GM12878 (cell line): ENCODE data around the gene STXBP4. TPM values are rescaled to one million over a fixed set of nuclear protein-coding genes. Genes with fewer than 3 reads are reported as not detected.

ENCODE experiments used
- BMI1 ChIP-seq: fragments of 450-650 bp; IDR thresholded peaks from 2 replicates; pipeline ENCODE4 v1.6.1; 2016; ENCODE audit warnings: mild to moderate bottlenecking, moderate library complexity, borderline replicate concordance
- EP300 ChIP-seq, 2 experiments: fragments of 150-350 bp in 1 of 2; IDR thresholded peaks; 2 replicates each; pipeline ENCODE4 v1.6.1; 2011 to 2012; ENCODE audit warnings: low read depth in 2 of 2, low read length in 2 of 2, borderline replicate concordance in 1 of 2, improper control_type of control experiment in 1 of 2, inconsistent platforms in 1 of 2; ENCODE audit not compliant: control insufficient read depth in 1 of 2
- IKZF2 ChIP-seq, 2 experiments: fragments of 450-650 bp; IDR thresholded peaks; 2 replicates each; pipeline ENCODE4 v1.6.1; 2017; ENCODE audit warnings: mild to moderate bottlenecking in 2 of 2, moderate library complexity in 2 of 2
- JUNB ChIP-seq: IDR thresholded peaks from 2 replicates; pipeline ENCODE4 v1.6.1; 2016; ENCODE audit warnings: antibody characterized with exemption, mild to moderate bottlenecking
- MEF2B ChIP-seq: fragments of 450-650 bp; IDR thresholded peaks from 2 replicates; pipeline ENCODE4 v1.6.1; 2018; ENCODE audit warnings: mild to moderate bottlenecking, moderate library complexity; ENCODE audit not compliant: partially characterized antibody, poor library complexity, severe bottlenecking
- MTA3 ChIP-seq: IDR thresholded peaks from 2 replicates; pipeline ENCODE4 v1.6.1; 2012; ENCODE audit warnings: low read length, inconsistent platforms, borderline replicate concordance
- NR2C2 ChIP-seq: IDR thresholded peaks from 2 replicates; pipeline ENCODE4 v1.6.1; 2011; ENCODE audit warnings: borderline replicate concordance, low read depth; ENCODE audit not compliant: control insufficient read depth, insufficient read length
- RUNX3 ChIP-seq: IDR thresholded peaks from 2 replicates; pipeline ENCODE4 v1.6.1; 2012; ENCODE audit warnings: low read length, inconsistent platforms
- SIX5 ChIP-seq: IDR thresholded peaks from 2 replicates; pipeline ENCODE4 v1.6.1; 2011; ENCODE audit warnings: mild to moderate bottlenecking, low read depth, low read length, moderate library complexity; ENCODE audit not compliant: severe bottlenecking
- SUZ12 ChIP-seq: fragments of 200-600 bp; sonication (generic); IDR thresholded peaks from one replicate; pipeline ENCODE4 v1.6.1; 2018; ENCODE audit warnings: antibody characterized with exemption, mild to moderate bottlenecking; ENCODE audit not compliant: unreplicated experiment
- TBL1XR1 ChIP-seq: IDR thresholded peaks from 2 replicates; pipeline ENCODE4 v1.6.1; 2012; ENCODE audit warnings: low read depth, low read length, improper control_type of control experiment
- ZNF622 ChIP-seq: fragments of 450-650 bp; IDR thresholded peaks from 2 replicates; pipeline ENCODE4 v1.6.1; 2017; ENCODE audit warnings: mild to moderate bottlenecking, inconsistent platforms
- polyA plus RNA-seq, 11 experiments: library from polyadenylated mRNA; depleted of rRNA in 4 of 11; unstranded in 6 of 11; stranded (reverse) in 5 of 11; fragments of >200 nt; fragmentation: Nextera tagmentation in 4 of 11; fragmentation: Illumina TruSeq in 1 of 11; extraction: Ambion mirVana in 4 of 11; extraction: Trizol in 1 of 11; gene quantifications; 1 replicate in 1 of 11; 2 replicates in 10 of 11; pipeline versions ENCODE4 v1.2.1 to v1.2.3, GENCODE V29; 2011 to 2016; ENCODE audit warnings: inconsistent platforms in 2 of 11, missing spikeins in 2 of 11, low read depth in 1 of 11
- total RNA-seq, 4 experiments: library from RNA; depleted of rRNA in 3 of 4; stranded (reverse); fragments of >200 nt in 3 of 4; fragmentation: Illumina TruSeq in 1 of 4; extraction: Trizol in 1 of 4; gene quantifications; 2 replicates each; pipeline versions ENCODE4 v1.2.1 to v1.2.3, GENCODE V29; 2013 to 2021
- TF ChIP-seq, protein P1 (sequence below): fragments of 450-650 bp; IDR thresholded peaks from 2 replicates; pipeline ENCODE4 v1.6.1; 2018; ENCODE audit warnings: mild to moderate bottlenecking, low read depth, moderate library complexity; ENCODE audit not compliant: partially characterized antibody
- TF ChIP-seq, protein P2 (sequence below): IDR thresholded peaks from 2 replicates; pipeline ENCODE4 v1.6.1; 2011; ENCODE audit warnings: low read depth, low read length, improper control_type of control experiment, borderline replicate concordance
- TF ChIP-seq, protein P3 (sequence below): fragments of 150-350 bp; IDR thresholded peaks from 2 replicates; pipeline ENCODE4 v1.6.1; 2014; ENCODE audit warnings: mild to moderate bottlenecking, low read depth, low read length
- TF ChIP-seq, protein P4 (sequence below): fragments of 450-650 bp; IDR thresholded peaks from 2 replicates; pipeline ENCODE4 v1.6.1; 2017; ENCODE audit warnings: mild to moderate bottlenecking, moderate library complexity
- TF ChIP-seq, protein P5 (sequence below): fragments of 450-650 bp; IDR thresholded peaks from 2 replicates; pipeline ENCODE4 v1.6.1; 2017; ENCODE audit warnings: borderline replicate concordance

Gene STXBP4
- total and polyA plus RNA-seq, 10 of the 15 experiments (the other 5 are each of a cell fraction or from before 2014, with no cell fraction given) = 4.3 to 11.0 (median 6.7) TPM

DNA sequence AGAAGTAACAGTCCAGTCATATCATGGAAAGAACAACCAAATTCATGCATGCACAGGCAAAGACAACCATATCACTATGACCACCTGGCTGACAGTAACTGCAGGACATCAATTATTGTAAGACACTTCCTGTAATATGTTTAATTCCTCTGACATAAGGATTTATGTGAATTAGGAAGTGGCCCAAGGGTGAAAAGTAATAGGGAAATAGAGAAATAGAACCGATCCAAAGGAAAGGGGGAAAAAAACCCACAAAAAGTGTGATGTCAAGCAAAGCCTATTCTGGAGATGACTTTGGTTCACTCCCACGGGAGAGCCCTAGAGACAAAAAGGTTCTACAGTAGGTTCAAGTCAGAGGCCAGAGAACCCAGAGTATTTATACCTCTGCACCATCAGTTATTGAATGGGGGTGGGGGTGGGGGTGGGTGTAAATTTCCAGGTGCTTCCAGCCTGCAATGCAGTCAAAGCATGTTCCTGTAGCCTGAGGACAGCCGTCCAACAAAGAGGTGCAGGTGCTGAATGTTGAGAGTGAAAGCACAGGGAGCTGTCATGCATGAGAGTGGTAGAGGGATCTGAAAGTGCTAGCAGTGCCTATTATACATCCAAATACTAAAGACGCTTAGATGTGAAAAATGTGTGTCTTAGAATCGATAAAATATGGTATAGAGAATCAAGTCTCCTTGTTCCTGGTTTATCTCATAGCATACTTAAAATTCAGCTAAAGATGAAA, 200.6 kb downstream of the STXBP4 start (continued):
- TF ChIP-seq, protein P1, sequence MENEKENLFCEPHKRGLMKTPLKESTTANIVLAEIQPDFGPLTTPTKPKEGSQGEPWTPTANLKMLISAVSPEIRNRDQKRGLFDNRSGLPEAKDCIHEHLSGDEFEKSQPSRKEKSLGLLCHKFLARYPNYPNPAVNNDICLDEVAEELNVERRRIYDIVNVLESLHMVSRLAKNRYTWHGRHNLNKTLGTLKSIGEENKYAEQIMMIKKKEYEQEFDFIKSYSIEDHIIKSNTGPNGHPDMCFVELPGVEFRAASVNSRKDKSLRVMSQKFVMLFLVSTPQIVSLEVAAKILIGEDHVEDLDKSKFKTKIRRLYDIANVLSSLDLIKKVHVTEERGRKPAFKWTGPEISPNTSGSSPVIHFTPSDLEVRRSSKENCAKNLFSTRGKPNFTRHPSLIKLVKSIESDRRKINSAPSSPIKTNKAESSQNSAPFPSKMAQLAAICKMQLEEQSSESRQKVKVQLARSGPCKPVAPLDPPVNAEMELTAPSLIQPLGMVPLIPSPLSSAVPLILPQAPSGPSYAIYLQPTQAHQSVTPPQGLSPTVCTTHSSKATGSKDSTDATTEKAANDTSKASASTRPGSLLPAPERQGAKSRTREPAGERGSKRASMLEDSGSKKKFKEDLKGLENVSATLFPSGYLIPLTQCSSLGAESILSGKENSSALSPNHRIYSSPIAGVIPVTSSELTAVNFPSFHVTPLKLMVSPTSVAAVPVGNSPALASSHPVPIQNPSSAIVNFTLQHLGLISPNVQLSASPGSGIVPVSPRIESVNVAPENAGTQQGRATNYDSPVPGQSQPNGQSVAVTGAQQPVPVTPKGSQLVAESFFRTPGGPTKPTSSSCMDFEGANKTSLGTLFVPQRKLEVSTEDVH = no peak
- TF ChIP-seq BMI1 (peak; percentile 23; the same call in 1 of the 2 replicates), ZNF622 (no peak), TBL1XR1 (no peak), JUNB (peak; percentile 73), SIX5 (no peak), RUNX3 (peak; percentile 83), IKZF2 (IDR thresholded peaks at IDR 0.05) (peak; percentile 58 to 64), SUZ12 (no peak), MTA3 (no peak), MEF2B (peak; percentile 15), NR2C2 (no peak), EP300 (IDR thresholded peaks at IDR 0.05; ENCODE audit: borderline replicate concordance in 1 of 2, control insufficient read depth in 1 of 2, low read depth in 2 of 2, low read length in 2 of 2) (no peak)
- TF ChIP-seq, protein P2, sequence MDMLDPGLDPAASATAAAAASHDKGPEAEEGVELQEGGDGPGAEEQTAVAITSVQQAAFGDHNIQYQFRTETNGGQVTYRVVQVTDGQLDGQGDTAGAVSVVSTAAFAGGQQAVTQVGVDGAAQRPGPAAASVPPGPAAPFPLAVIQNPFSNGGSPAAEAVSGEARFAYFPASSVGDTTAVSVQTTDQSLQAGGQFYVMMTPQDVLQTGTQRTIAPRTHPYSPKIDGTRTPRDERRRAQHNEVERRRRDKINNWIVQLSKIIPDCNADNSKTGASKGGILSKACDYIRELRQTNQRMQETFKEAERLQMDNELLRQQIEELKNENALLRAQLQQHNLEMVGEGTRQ = no peak
- TF ChIP-seq, protein P3, sequence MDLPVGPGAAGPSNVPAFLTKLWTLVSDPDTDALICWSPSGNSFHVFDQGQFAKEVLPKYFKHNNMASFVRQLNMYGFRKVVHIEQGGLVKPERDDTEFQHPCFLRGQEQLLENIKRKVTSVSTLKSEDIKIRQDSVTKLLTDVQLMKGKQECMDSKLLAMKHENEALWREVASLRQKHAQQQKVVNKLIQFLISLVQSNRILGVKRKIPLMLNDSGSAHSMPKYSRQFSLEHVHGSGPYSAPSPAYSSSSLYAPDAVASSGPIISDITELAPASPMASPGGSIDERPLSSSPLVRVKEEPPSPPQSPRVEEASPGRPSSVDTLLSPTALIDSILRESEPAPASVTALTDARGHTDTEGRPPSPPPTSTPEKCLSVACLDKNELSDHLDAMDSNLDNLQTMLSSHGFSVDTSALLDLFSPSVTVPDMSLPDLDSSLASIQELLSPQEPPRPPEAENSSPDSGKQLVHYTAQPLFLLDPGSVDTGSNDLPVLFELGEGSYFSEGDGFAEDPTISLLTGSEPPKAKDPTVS = no peak
- TF ChIP-seq, protein P4, sequence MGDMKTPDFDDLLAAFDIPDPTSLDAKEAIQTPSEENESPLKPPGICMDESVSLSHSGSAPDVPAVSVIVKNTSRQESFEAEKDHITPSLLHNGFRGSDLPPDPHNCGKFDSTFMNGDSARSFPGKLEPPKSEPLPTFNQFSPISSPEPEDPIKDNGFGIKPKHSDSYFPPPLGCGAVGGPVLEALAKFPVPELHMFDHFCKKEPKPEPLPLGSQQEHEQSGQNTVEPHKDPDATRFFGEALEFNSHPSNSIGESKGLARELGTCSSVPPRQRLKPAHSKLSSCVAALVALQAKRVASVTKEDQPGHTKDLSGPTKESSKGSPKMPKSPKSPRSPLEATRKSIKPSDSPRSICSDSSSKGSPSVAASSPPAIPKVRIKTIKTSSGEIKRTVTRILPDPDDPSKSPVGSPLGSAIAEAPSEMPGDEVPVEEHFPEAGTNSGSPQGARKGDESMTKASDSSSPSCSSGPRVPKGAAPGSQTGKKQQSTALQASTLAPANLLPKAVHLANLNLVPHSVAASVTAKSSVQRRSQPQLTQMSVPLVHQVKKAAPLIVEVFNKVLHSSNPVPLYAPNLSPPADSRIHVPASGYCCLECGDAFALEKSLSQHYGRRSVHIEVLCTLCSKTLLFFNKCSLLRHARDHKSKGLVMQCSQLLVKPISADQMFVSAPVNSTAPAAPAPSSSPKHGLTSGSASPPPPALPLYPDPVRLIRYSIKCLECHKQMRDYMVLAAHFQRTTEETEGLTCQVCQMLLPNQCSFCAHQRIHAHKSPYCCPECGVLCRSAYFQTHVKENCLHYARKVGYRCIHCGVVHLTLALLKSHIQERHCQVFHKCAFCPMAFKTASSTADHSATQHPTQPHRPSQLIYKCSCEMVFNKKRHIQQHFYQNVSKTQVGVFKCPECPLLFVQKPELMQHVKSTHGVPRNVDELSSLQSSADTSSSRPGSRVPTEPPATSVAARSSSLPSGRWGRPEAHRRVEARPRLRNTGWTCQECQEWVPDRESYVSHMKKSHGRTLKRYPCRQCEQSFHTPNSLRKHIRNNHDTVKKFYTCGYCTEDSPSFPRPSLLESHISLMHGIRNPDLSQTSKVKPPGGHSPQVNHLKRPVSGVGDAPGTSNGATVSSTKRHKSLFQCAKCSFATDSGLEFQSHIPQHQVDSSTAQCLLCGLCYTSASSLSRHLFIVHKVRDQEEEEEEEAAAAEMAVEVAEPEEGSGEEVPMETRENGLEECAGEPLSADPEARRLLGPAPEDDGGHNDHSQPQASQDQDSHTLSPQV = no peak
- TF ChIP-seq, protein P5, sequence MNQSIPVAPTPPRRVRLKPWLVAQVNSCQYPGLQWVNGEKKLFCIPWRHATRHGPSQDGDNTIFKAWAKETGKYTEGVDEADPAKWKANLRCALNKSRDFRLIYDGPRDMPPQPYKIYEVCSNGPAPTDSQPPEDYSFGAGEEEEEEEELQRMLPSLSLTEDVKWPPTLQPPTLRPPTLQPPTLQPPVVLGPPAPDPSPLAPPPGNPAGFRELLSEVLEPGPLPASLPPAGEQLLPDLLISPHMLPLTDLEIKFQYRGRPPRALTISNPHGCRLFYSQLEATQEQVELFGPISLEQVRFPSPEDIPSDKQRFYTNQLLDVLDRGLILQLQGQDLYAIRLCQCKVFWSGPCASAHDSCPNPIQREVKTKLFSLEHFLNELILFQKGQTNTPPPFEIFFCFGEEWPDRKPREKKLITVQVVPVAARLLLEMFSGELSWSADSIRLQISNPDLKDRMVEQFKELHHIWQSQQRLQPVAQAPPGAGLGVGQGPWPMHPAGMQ = no peak
